Uterus (tissue), 2 donors: Measurements from ENCODE around the gene CBFA2T2.

Source experiments
- POLR2A ChIP-seq, 2 donors: fragments of 450-650 bp; IDR thresholded peaks; one replicate each; pipeline ENCODE4 v1.6.1; 2016; ENCODE audit warnings: antibody characterized with exemption in 2 of 2, mild to moderate bottlenecking in 1 of 2, moderate library complexity in 1 of 2
- TF ChIP-seq, protein P1 (sequence below), 4 experiments: fragments of 200-600 bp in 2 of 4; fragments of 450-650 bp in 2 of 4; sonication (generic) in 2 of 4; IDR thresholded peaks; one replicate each; pipeline ENCODE4 v1.5.1; 2016 to 2019; ENCODE audit warnings: antibody characterized with exemption in 4 of 4, mild to moderate bottlenecking in 2 of 4, moderate library complexity in 1 of 4

DNA sequence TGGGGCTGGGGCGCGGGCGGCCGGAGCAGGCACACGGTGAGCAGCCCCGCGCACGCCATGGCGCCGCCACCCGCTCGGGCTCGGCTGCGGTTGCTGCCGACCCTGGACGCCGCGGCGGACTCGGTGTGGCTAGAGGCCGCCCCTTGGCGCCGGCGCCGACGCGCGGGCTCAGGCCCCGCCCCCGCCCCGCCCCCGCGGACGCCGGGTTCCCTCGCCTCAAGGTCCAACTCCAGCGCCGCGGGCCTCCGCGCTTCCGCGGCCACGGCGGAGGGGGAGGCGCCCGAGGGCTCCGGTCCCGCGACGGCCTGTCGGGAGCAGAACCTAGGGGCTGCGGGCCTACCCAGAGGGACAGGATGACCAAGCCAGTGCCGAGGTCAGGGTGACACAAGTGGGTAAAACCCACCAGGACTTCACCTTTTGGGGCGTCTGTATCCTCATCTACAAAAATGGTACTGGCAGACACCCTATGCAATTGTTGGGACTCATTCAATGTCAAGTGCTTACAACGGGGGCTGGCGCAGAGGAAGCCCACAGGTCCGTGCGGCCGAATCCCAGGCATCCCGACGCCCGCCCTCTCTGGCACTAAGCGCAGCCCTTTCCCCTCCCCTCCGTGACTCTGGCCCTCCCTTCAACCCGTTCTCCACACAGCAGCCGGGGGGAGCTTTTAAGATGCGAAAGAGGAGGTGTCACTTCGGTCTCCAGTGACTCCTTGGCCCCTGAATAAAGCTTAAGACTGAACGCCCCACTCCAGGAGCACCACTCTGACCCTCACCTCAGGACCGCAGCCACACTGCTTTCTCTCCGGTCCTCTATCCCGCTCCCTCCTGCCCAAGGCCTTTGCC, 184.6 kb downstream of the CBFA2T2 start, which contains the start of gene NECAB3:
- TF ChIP-seq, protein P1, sequence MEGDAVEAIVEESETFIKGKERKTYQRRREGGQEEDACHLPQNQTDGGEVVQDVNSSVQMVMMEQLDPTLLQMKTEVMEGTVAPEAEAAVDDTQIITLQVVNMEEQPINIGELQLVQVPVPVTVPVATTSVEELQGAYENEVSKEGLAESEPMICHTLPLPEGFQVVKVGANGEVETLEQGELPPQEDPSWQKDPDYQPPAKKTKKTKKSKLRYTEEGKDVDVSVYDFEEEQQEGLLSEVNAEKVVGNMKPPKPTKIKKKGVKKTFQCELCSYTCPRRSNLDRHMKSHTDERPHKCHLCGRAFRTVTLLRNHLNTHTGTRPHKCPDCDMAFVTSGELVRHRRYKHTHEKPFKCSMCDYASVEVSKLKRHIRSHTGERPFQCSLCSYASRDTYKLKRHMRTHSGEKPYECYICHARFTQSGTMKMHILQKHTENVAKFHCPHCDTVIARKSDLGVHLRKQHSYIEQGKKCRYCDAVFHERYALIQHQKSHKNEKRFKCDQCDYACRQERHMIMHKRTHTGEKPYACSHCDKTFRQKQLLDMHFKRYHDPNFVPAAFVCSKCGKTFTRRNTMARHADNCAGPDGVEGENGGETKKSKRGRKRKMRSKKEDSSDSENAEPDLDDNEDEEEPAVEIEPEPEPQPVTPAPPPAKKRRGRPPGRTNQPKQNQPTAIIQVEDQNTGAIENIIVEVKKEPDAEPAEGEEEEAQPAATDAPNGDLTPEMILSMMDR (IDR thresholded peaks at IDR 0.05), result no peak
- TF ChIP-seq POLR2A (IDR thresholded peaks at IDR 0.05), result peak; percentile 48 to 72
